Measurements from ENCODE around the gene CPA1.

Gene CPA1

GRCh38 chr7:130345136-130345535 is 35.2 kb upstream of the CPA1 start:
- Histone ChIP-seq H3K27ac (no peak overlapping the region), H3K27me3 (no peaks in the 10 kb centered on the region), H3K9me3 (no peaks in the 10 kb centered on the region), H4K20me1 (no peaks in the 10 kb centered on the region), H3K36me3 (no peaks in the 10 kb centered on the region), H3K4me1 (peaks cover 6% of the 10 kb centered on the region), H3K4me3 (no peak overlapping the region), H3K4me2 (no peak overlapping the region), H3K9ac (no peak overlapping the region)
- no peak for TF ChIP-seq Cebpa-rat (IDR thresholded peaks at IDR 0.05)

- Histone ChIP-seq H3K9me3 (no peaks in the 10 kb centered on the region), H3K27me3 (no peaks in the 10 kb centered on the region), H4K20me1 (no peaks in the 10 kb centered on the region), H3K36me3 (no peaks in the 10 kb centered on the region), H3K9ac (no peak overlapping the region), H3K4me3 (no peak overlapping the region), H3K27ac (no peak overlapping the region), H3K4me2 (no peak overlapping the region), H3K4me1 (peaks cover 12% of the 10 kb centered on the region)
- no peak for TF ChIP-seq Cebpa-rat (IDR thresholded peaks at IDR 0.05)
These were observed 34.6 kb upstream of the CPA1 start for GRCh38 chr7:130345725-130346124.

GRCh38 chr7:130346177-130346905 is 34.0 kb upstream of the CPA1 start:
- TF ChIP-seq Cebpa-rat (IDR thresholded peaks at IDR 0.05): no peak
- Histone ChIP-seq H3K4me2 (no peak overlapping the region), H3K9me3 (no peaks in the 10 kb centered on the region), H3K36me3 (no peaks in the 10 kb centered on the region), H3K4me1 (peaks cover 18% of the 10 kb centered on the region), H3K27me3 (no peaks in the 10 kb centered on the region), H3K27ac (no peak overlapping the region), H3K9ac (no peak overlapping the region), H4K20me1 (no peaks in the 10 kb centered on the region), H3K4me3 (no peak overlapping the region)

- Histone ChIP-seq H3K4me1 (peaks cover 24% of the 10 kb centered on the region), H3K36me3 (no peaks in the 10 kb centered on the region), H3K9ac (no peak overlapping the region), H3K9me3 (no peaks in the 10 kb centered on the region), H4K20me1 (no peaks in the 10 kb centered on the region), H3K4me3 (no peak overlapping the region), H3K27me3 (no peaks in the 10 kb centered on the region), H3K27ac (no peak overlapping the region), H3K4me2 (no peak overlapping the region)
- TF ChIP-seq Cebpa-rat (IDR thresholded peaks at IDR 0.05): no peak
These were observed 33.4 kb upstream of the CPA1 start for GRCh38 chr7:130346941-130347340.

GRCh38 chr7:130349911-130350782 is 30.1 kb upstream of the CPA1 start:
- H3K4me2 ChIP-seq: peak overlapping the region; percentile 77
- TF ChIP-seq Cebpa-rat (IDR thresholded peaks at IDR 0.05): no peak
- H3K9ac ChIP-seq: no peak overlapping the region
- H3K36me3 ChIP-seq: no peaks in the 10 kb centered on the region
- no peaks in the 10 kb centered on the region for H4K20me1 ChIP-seq
- no peak overlapping the region for H3K4me3 ChIP-seq
- no peaks in the 10 kb centered on the region for H3K27me3 ChIP-seq
- peaks cover 25% of the 10 kb centered on the region for H3K4me1 ChIP-seq
- H3K27ac ChIP-seq: no peak overlapping the region
- H3K9me3 ChIP-seq: no peaks in the 10 kb centered on the region

- Histone ChIP-seq H3K27ac (peak overlapping the region; percentile 2; the same call in 1 of the 2 replicates), H3K36me3 (no peaks in the 10 kb centered on the region), H3K27me3 (no peaks in the 10 kb centered on the region), H3K9ac (peak overlapping the region; percentile 35; the same call in 1 of the 2 replicates), H3K9me3 (no peaks in the 10 kb centered on the region), H4K20me1 (no peaks in the 10 kb centered on the region), H3K4me2 (peak overlapping the region; percentile 77), H3K4me3 (0 out of 2 replicates have a peak overlapping the region, but pooled peaks have one; percentile 12), H3K4me1 (peaks cover 25% of the 10 kb centered on the region)
- TF ChIP-seq Cebpa-rat (IDR thresholded peaks at IDR 0.05): no peak
These were observed 29.1 kb upstream of the CPA1 start for GRCh38 chr7:130350945-130351790.

GRCh38 chr7:130351791-130352090 is 28.6 kb upstream of the CPA1 start:
- Histone ChIP-seq H3K27ac (no peak overlapping the region), H4K20me1 (no peaks in the 10 kb centered on the region), H3K4me3 (no peak overlapping the region), H3K27me3 (no peaks in the 10 kb centered on the region), H3K9ac (no peak overlapping the region), H3K9me3 (no peaks in the 10 kb centered on the region), H3K4me2 (peak overlapping the region; percentile 77), H3K36me3 (no peaks in the 10 kb centered on the region), H3K4me1 (peaks cover 25% of the 10 kb centered on the region)
- TF ChIP-seq Cebpa-rat (IDR thresholded peaks at IDR 0.05): no peak

GRCh38 chr7:130352194-130353074 is 27.9 kb upstream of the CPA1 start:
- Histone ChIP-seq H3K9ac (no peak overlapping the region), H3K27ac (no peak overlapping the region), H4K20me1 (no peaks in the 10 kb centered on the region), H3K9me3 (no peaks in the 10 kb centered on the region), H3K4me3 (no peak overlapping the region), H3K4me2 (peak overlapping the region; percentile 77; the same call in 1 of the 2 replicates), H3K36me3 (no peaks in the 10 kb centered on the region), H3K27me3 (no peaks in the 10 kb centered on the region), H3K4me1 (peaks cover 25% of the 10 kb centered on the region)
- TF ChIP-seq Cebpa-rat (IDR thresholded peaks at IDR 0.05): no peak

- no peaks in the 10 kb centered on the region for H3K9me3 ChIP-seq
- no peaks in the 10 kb centered on the region for H4K20me1 ChIP-seq
- no peak overlapping the region for H3K4me3 ChIP-seq
- H3K4me1 ChIP-seq: peaks cover 25% of the 10 kb centered on the region
- no peak overlapping the region for H3K27ac ChIP-seq
- H3K9ac ChIP-seq: no peak overlapping the region
- no peaks in the 10 kb centered on the region for H3K36me3 ChIP-seq
- no peaks in the 10 kb centered on the region for H3K27me3 ChIP-seq
- no peak overlapping the region for H3K4me2 ChIP-seq
- no peak for TF ChIP-seq Cebpa-rat (IDR thresholded peaks at IDR 0.05)
These were observed 27.1 kb upstream of the CPA1 start for GRCh38 chr7:130353196-130353595.

Data from BLaER1 (cell line).